Stimulated activated CD4-positive, alpha-beta T cell treated with anti-CD3 and anti-CD28 coated beads, Interleukin-4, amount 100 ng/mL, for 1 hour (primary cell): ENCODE measurements around the gene PLEKHH1.
"Not testable (repeated sequence)": the region's sequence is repeated elsewhere in the genome, so short reads cannot be mapped to it uniquely, and the experiment has no call there.

ENCODE experiments used
- DNase-seq: peaks from one replicate; pipeline ENCODE4 v3.0.0-alpha.2; 2020

PLEKHH1 gene

DNA sequence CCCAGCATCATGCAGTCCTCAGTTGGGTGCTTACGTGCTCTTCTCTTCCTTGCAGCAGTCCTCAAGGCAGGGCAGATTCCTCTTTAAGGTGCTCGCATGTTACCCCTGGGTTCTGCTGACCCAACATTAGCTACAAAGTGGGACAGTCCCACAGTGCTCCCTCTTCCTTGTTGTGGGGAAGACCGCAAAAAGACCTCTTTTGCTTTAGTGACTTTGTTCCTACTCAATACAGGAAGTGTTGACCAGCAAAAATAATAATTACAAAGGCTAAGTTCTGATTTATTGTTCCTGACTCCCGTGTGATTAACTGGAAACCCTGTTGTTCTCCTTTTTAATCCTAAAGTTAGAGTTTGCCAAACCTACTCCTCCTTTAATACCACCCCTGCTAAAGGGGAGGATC, 53.3 kb downstream of the PLEKHH1 start:
- no peak for DNase-seq

DNA sequence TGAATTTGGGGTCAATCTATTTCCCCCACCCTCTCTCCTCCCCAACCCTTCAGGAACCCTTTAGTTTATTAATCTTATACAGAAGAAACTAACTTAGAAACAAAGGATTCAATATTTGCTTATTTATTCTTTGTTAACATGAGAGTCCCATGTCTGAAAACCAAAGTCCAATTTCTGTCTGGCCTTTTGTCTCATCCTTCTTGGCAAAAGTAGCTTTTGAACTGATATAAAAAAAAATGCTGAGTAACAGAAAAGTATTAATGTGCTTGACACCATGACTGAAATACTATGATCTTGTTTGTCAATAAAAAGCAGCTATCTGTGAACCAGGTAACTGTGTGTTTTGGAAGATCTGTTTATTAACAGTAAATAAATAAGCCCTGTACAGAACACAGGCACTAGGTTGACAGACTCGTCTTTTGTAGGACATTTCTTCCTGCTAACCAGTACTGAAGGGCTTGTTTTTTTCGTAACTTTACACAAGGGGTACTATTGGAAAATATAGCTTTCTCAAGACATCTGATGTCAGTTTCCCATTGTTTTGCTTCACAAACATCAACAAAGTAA, 56.2 kb downstream of the PLEKHH1 start:
- no peak for DNase-seq

DNA sequence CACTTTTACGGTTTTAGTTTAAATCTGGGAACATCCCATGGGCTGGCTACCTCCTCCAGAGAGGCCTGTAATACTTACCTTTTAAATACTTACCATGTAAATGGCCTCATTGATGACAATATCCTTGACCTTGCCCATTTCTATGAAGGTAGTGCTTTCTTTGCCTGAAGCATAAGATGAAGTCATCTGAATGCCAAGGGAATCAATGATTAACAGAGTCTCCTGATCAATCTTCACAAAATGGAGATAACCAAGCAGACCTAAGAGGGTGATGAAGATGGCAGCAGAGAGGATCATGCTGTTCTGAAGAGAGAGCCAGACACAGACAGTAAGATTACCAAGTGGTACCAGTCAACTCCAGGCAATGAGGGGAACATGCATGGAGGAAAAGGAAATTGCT, 60.6 kb downstream of the PLEKHH1 start:
- DNase-seq = not testable (repeated sequence)

DNA sequence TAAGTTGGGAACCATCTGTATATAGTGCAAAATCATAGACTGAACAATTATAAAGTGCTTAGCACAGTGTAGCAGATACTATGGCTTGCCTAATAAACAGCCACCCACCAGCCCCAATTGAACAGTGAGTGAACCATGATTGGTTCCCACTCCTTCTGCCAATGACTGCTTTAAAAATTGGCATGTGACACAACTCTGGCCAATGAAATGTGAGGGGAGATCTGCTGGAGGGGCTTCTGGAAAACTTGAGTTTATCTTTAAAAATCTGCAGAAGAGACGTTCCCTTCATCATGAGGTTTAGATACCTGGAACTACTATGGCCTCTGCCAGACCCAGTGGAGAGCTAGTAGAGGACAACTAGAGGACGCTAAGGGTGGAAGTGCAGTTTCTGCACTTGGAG, 62.3 kb downstream of the PLEKHH1 start:
- DNase-seq = no peak

DNA sequence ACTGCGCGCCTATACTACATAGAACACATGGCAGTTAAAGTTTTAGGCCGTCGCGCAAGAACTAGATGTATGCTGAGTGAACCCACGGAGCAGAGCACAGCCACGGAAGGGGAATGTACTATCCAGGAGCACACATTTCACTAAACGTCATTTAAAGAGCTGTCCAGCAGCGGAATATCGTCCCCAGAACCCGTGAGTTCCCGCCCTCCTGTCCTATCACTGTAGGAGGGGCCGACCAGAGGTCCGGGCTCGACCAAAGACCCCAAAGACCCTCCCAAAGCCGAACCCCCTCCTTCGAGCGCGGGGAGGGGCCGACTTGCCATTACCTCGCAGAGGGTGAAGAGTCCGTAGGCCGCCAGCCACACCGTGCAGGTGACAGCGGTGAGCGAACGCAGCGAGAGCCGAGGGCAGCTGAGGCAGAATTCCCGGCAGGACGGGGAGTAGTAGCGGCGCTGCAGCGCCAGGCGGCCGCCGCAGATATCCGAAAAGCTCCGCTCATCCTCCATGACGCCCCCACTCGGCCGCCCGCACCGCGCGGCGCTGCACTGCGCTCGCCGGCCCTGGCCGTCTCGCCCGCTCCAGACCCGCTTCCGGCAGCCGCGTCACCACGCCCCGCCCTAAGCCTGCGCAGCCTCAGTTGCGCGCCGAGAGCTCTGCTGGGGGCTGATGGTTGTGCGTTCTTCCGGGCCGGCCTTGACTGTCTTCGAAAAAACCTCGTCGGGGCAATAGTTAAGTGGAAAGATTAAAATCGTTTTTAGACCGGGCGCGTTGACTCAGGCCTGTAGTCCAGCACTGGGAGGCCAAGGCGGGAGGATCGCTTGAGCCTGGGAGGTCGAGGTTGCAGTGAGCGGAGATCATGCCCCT, 66.8 kb downstream of the PLEKHH1 start, which contains the start of gene PIGH:
Gene PIGH (minus strand): TSS at position 571 of the 864 bp plus-strand sequence. CDS start 65 bp downstream, at position 506.
- DNase-seq = peak; percentile 95

DNA sequence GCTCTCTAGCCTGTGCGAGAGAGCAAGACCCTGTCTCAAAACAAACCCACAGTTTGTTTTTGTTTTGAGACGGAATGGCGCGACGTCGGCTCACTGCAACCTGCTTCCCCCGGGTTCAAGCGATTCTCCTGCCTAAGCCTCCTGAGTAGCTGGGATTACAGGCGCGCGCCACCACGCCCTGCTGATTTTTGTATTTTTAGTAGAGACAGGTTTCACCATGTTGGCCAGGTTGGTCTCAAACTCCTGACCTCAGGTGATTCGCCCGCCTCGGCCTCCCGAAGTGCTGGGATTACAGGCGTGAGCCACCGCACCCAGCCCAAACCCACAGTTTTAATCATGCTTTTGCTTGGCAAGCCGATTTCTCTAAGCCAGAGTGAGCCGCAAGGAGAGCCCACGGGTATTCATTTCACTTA, 67.5 kb downstream of the PLEKHH1 start:
- not testable (repeated sequence) for DNase-seq

DNA sequence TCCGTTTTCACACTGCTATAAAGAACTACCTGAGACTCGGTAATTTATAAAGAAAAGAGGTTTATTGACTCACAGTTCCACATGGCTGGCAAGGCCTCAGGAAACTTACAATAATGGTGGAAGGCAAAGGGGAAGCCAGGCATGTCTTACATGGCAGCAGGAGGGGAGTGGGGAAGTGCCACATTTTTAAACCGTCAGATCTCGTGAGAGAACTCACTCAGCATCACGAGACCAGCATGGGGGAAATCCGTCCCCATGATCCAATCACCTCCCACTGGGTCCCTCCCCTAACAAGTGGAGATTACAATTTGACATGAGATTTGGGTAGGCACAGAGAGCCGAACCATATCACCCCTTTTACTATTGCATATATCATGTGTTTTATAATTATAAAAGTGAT, 69.0 kb downstream of the PLEKHH1 start:
- no peak for DNase-seq

DNA sequence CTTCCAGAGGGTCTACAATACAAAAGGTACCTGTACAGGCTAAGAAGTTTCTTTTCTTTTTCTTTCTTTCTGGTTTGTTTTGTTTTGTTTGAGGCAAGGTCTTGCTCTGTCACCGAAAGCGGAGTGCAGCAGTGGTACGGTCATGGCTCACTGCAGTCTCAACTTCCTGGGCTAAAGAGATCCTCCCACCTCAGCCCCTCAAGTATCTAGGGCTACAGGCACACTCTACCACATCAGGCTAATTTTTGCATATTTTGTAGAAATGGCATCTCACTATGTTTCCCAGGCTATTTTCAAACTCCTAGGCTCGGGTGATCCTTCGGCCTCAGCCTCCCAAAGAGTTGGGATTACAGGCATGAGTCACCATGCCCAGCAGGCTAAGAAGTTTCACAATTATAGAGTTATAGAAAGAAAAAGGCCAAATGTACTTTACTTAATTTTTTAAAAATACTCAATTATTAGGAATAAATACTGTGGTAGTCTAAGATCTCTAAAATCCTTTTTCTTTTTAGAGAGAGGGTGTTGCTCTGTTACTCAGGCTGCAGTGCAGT, 70.0 kb downstream of the PLEKHH1 start:
- DNase-seq = no peak

DNA sequence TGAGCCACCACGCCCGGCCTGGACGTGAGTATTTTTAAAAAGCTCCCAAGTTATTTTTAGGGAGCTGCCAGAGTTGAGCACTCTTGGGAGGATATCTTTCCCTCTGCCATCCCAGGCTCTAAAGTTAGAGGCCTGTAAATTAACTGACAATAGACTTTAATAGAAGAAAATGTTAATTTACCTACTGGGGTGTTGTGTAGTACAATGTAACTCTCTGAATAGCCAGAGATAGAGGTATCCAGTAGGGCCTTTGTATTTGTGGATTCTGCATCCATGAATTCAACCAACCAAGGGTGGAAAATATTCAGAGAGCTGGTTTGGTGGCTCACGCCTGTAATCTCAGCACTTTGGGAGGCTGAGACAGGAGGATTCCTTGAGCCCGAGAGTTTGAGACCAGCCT, 74.6 kb downstream of the PLEKHH1 start:
- no peak for DNase-seq

DNA sequence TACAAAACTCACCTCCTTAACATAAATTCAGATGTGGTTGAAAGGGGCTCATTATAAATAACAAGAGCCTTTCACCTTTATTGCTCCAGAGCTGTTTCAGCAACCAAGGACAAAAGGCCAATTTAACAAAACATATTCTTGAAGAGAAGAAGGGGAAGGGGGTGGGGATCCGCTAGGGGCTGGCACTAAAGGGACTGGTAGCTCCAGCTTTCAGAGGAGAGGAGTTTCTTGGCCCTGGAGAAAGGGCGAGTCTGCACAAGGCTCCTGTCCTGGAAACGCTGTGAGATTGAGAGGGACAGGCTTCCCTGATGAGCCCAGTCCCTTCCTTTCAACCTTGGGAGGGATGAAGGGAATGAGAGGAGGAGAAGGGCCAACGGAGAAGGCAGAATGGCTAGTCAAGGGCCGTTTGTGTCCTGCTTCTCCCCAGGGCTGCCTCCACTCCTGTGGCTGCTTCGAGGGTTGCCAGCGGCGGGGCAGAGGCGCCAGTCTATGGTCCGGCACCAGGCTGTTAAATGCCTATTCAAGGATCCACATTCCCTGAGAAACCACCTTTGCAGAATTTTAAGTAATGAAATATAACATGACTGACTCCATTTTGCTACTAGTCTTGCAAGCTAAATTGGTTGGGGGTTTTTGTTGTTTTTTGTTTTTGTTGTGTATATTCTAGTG, 76.7 kb downstream of the PLEKHH1 start:
- DNase-seq = no peak

DNA sequence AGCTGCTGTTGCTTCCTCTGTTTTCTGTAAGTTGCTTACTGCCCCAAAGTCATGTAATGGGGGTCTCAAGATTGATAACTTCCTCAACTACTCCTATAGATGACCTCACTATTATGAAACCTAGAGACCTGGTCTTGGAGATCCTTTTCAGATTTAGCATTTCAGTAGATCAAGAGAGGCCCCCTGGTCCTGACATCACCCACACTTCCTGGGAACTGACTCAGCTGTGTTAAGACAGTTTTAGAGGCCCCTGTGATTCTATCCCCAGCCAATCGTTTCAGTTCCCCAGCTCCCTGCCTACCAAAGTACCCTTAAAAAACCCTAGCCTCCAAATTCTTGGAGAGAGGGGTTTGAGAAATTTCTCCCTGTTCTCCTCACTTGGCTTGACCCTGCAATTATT, 77.4 kb downstream of the PLEKHH1 start:
- no peak for DNase-seq

DNA sequence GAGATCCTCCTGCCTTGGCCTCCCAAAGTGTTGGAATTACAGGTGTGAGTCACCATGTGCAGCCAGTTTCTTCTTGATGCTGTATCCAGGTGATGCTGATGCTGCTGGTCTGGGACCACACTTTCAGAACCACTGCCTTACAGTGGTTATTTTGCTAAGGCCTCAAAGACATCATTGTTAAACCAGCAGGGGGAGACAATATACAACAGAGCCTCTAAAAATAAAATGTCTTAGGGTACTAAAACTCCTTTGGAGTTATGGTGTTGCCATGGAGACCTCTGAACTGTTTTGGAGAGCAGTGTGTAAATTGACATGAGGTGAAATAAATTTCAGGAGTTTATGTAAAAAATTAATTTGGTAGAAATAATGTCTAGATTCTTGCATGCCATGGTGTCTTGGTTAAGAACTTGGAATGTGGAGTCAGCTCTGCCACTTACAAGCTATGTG, 85.5 kb downstream of the PLEKHH1 start:
- no peak for DNase-seq

DNA sequence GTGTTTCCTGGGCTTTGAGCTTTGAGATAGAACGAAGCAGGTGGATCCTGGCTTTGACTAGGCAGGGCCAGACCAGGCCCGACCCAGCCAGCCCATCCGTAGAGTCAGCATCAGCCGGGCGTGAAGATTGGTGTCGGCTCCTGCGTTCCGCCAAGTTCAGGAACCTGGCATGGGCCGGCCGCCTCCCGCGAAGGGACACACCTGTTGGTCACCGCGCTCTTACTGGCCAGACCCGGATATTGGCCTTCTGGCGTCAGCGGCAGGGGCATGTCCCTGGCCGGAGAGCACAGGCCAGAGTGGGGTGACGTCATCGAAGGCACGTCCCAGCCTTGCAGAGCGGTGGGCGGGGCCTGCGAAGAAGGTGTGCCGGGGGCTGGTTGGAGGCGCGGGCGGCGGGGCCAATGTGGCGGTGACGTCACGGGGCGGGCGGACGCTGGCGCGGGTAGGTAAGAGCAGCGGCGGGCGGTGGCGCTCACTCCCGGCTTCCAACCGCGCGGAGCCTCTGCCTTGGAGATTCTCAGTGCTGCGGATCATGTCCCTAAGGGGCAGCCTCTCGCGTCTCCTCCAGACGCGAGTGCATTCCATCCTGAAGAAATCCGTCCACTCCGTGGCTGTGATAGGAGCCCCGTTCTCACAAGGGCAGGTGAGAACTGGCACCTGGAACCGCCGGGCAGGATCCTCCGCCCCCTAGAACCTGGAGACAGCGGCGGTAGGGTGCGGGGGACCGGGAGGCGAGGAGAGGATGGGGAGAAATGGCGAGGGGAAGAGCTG, 86.5 kb downstream of the PLEKHH1 start, which contains the start of gene ARG2:
Gene ARG2 (plus strand): TSS at position 475 of the 771 bp plus-strand sequence. CDS start 58 bp downstream, at position 533.
- DNase-seq = peak; percentile 98

DNA sequence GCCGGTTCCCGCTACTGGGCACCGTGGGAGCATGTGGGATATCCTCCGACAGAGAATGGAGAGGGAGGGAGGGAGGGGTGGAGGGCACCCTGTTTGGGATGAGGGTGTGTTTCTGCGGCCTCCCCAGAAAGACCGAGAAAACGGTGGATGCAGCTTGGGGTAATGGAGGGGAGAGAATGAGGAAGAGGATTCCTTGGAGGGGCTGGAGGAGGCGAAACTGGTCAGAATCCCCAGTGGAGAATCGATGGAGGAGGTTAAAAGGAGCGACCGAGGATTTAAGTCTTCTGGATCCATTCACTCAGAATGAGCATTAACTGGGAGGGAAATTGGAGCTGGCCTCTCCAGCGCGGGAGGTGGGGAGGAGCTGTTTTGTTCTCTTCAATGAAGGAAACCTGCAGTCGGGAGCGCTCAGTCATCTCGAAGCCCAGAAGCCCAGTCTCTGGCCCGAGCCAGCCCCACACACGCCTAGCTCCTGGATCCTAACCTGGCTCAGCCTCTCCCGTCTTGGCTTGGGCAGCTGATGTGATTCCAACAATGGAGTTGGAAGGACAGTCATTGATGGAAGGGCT, 87.2 kb downstream of the PLEKHH1 start:
- no peak for DNase-seq

DNA sequence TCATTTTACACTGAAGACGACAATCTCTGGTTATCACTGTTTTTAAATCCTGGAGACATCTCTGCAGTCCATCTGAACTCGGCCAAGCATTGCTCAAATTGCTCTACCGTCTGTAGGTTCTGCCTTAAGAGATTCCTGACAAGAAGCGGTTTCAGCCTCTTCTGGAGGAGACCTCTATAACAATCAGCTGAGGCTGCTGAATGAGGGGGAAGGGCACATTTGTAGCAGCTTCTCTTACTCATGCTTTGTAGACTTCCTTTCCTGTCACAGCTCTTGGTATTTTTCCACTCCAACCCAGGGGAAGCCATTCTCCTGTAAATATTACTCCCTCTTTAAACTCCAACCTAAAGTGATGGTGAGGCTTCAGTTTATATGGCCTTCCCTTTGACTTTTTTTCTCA, 89.6 kb downstream of the PLEKHH1 start:
- DNase-seq = no peak

DNA sequence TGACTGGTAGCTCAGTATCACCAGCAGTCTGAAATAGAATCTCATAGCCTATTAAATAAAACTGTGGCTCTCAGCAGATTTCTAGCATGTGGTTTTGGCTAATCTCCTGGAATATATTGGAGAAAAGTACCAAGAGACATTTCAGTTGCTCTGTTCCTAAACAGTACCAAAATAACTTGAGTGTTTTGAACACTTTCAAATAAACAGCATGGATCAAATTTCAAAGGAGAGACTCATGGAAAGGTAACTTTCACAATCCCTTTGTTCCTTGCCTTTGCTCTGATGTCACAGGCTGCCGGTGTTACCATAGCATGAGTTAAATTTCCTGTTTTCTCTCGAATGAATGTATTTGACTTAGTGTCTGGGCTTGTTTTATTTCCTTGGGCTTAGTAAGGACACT, 90.0 kb downstream of the PLEKHH1 start:
- DNase-seq = no peak

DNA sequence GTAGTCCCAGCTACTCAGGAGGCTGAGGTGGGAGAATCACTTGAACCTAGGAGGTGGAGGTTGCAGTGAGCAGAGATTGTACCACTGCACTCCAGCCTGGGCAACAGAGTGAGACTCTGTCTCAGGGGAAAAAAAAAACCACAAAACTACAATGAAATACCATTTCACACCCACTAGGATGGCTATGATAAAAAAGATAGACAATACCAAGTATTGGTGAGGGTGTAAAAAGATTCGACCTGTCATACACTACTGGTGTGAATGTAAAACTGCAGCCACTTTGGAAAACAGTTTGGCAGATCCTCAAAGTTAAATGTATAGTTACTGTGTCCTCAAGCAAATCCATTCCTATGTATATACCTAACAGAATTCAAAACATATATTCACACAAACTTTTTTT, 93.0 kb downstream of the PLEKHH1 start:
- DNase-seq = not testable (repeated sequence)

DNA sequence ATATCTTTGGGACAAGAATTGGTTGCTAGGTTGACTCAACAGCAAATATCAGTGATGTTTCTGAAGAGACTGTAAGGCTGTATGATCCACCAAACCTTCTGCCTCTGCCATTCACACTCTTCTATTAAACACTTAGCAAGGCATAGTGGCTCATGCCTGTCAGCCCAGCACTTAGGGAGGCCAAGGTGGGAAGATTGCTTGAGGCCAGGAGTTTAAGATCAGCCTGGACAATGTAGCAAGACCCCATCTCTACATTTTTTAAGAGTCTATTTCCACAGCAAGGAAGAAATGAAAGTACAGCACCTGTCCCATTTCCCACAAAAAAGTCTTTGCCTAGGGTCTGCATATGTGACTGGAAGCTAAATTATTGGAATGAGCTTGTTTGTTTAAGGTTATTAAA, 94.4 kb downstream of the PLEKHH1 start:
- no peak for DNase-seq

DNA sequence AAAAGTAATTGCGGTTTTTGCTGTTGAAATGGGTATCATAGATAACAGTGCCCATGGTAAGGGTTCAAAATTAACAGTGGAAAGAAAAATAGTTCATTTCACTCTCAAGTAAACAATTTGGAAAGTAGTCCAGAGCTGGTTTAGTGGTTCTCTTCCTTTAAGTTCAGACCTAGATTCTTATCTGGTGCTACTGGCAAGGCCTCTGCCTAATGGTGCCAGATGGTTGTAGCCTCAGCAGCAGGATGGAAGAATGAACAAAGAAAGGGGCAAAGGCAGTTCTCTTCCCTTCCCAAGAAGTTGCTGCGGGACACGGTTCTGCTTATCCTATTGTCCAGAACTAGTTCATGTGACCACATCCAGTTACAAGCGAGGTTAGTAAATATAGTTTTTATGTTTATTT, 97.1 kb downstream of the PLEKHH1 start:
- no peak for DNase-seq

DNA sequence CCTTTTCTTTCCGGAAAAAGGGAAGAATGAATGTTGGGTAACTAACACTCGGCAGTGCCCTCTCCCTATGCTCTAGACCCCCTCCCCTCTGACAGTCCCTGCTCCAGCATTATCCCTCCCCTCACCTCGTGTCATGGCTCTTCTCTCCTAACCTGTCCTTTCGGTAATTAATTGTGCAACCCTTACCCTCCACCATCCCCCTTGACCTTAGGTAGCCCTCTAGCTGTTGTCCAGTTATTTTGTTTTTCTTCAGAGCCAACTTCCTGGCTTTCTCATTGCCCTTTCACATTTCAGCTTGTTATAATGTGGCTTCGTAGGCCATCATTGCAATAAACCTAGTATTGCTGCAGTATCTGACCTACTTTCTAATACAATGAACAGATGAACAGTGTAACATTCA, 97.8 kb downstream of the PLEKHH1 start:
- no peak for DNase-seq

DNA sequence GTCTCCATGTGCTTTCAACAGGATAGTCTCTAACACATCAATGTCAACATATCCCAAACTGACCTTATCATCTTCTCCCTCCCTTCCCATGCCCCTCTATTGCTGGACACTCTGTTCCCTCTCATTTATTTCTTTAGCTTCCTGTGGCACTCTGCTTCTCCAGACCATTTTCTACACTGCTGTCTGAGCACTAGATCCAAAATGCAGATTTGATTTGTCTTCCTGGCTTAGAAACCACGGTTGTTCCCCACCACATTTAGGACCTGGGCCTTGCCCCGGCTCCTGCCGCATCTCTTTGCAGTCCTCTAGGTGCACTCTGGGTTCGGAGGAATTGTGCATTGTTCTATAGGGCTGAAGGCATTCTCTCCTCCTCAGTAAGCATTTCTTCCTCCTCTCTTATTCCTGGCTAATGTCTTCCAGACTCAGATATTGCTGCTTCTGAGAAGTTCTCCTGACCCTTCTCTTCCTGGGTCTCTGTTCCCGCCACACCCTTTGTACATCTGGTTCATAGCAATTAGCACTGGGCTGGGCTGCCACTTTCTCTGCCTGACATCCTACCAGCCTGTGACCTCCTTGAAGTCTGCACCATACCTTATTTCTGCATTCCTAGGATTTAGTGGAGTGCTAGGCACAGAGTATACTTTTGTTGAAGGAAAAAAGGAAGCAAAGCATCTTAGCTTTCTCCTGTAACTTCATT, 100.5 kb downstream of the PLEKHH1 start:
- no peak for DNase-seq
